ENCODE measurements around the gene PRKCQ. TPM values are rescaled to one million over a fixed set of nuclear protein-coding genes. Genes with fewer than 3 reads are reported as not detected.

Gene PRKCQ
- total and polyA plus RNA-seq, 4 donors = 0.13 to 3.3 (median 0.45) TPM

DNA sequence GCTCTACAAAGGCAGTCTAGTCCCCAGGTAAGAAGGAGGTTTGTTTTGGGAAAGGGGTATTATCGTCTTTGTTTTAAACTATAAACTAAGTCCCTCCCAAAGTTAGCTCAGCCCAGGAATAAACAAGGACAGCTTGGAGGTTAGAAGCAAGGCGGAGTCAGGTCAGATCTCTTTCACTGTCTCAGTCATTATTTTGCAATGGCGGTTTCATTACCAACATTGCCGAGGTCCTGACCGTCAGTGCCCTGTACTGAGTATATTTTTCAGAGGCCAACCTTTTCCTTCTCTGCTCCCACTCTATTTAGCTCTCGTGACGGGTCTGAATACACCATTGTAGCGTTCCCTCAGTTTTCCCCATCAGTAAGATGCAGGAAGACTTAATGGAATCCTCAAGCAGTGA, 184.5 kb downstream of the PRKCQ start (continued):
- no peak for TF ChIP-seq CTCF (IDR thresholded peaks at IDR 0.05; ENCODE audit: low read depth, low read length, missing input control)
- TF ChIP-seq FOXA2 (IDR thresholded peaks at IDR 0.05) = no peak

- no peak for DNase-seq (ENCODE audit: low spot score)
- no peaks in the 10 kb centered on the region for H3K4me1 ChIP-seq (ENCODE audit: control insufficient read depth in 4 of 4, insufficient read depth in 4 of 4, low read length in 3 of 4)
- TF ChIP-seq HNF4A (conservative IDR thresholded peaks at IDR 0.05) (no peak), ATF3 (IDR thresholded peaks at IDR 0.05) (no peak), RAD21 (IDR thresholded peaks at IDR 0.05) (no peak), HNF4G (IDR thresholded peaks at IDR 0.05) (no peak), RXRA (IDR thresholded peaks at IDR 0.05) (no peak)
- TF ChIP-seq, protein P1, sequence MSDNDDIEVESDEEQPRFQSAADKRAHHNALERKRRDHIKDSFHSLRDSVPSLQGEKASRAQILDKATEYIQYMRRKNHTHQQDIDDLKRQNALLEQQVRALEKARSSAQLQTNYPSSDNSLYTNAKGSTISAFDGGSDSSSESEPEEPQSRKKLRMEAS (IDR thresholded peaks at IDR 0.05) = no peak
- H3K9ac ChIP-seq (ENCODE audit: low read depth in 1 of 2, low read length in 2 of 2) = no peak overlapping the region
- H3K36me3 ChIP-seq (ENCODE audit: control insufficient read depth in 4 of 4, insufficient read depth in 3 of 4, low read depth in 1 of 4, low read length in 3 of 4) = no peaks in the 10 kb centered on the region
- peaks cover 0 to 12% (median 3%) of the 10 kb centered on the region in 4 donors for H3K9me3 ChIP-seq (ENCODE audit: control insufficient read depth in 4 of 4, low read length in 3 of 4)
- WGBS = 60% methylated on average over 5 of the region's 5 CpGs
- no peaks in the 10 kb centered on the region for H3K27me3 ChIP-seq (ENCODE audit: control insufficient read depth in 4 of 4, insufficient read depth in 4 of 4, low read length in 3 of 4)
- no peak overlapping the region for H3K4me3 ChIP-seq (ENCODE audit: low read depth in 1 of 3, low read length in 3 of 3)
- H3K27ac ChIP-seq (ENCODE audit: low read depth in 1 of 2, low read length in 2 of 2) = no peak overlapping the region
Observed at GRCh38 chr10:6394084-6394483, 186.0 kb downstream of the PRKCQ start.

DNA sequence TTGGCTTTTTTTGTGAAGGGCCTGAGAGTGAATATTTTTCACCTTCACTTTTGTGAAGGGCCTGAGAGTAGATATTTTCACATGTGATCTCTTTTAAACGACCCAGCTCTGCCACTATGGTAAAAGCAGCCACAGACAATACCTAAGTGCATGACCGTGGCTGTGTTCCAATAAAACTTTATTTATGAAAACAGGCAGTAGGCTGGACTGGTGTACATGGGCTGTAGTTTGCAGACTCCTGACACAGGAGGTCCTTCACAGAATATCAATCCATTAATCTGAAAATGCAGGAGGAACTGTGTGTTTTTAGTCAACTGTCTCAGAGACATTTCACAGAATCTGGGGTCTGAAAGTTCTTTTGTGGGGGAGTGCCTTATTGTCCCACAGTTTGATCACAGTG, 186.9 kb downstream of the PRKCQ start:
- TF ChIP-seq HNF4A (conservative IDR thresholded peaks at IDR 0.05) = no peak
- no peak for TF ChIP-seq CTCF (IDR thresholded peaks at IDR 0.05; ENCODE audit: low read depth, low read length, missing input control)
- no peak for TF ChIP-seq TAF1 (conservative IDR thresholded peaks at IDR 0.05)
- no peak for TF ChIP-seq REST (IDR thresholded peaks at IDR 0.05)
- TF ChIP-seq HNF4G (IDR thresholded peaks at IDR 0.05) = no peak
- TF ChIP-seq, protein P1 (IDR thresholded peaks at IDR 0.05) = no peak
- no peak for TF ChIP-seq RAD21 (IDR thresholded peaks at IDR 0.05)
- no peak for TF ChIP-seq EGR1 (IDR thresholded peaks at IDR 0.05; ENCODE audit: low read depth in 2 of 2)
- no peak for TF ChIP-seq GABPA (IDR thresholded peaks at IDR 0.05 in 1 of 2, conservative IDR thresholded peaks at IDR 0.05 in 1 of 2)
- no peak for TF ChIP-seq FOXA1 (IDR thresholded peaks at IDR 0.05)
- TF ChIP-seq RXRA (IDR thresholded peaks at IDR 0.05) = no peak
- no peak for TF ChIP-seq JUND (IDR thresholded peaks at IDR 0.05)
- no peak for TF ChIP-seq ATF3 (IDR thresholded peaks at IDR 0.05)
- TF ChIP-seq ZBTB33 (IDR thresholded peaks at IDR 0.05) = no peak
- TF ChIP-seq SP1 (IDR thresholded peaks at IDR 0.05) = no peak
- Histone ChIP-seq H3K4me1 (ENCODE audit: control insufficient read depth in 4 of 4, insufficient read depth in 4 of 4, low read length in 3 of 4) (no peaks in the 10 kb centered on the region), H3K36me3 (ENCODE audit: control insufficient read depth in 4 of 4, insufficient read depth in 3 of 4, low read depth in 1 of 4, low read length in 3 of 4) (no peaks in the 10 kb centered on the region), H3K9ac (ENCODE audit: low read depth in 1 of 2, low read length in 2 of 2) (no peak overlapping the region), H3K9me3 (ENCODE audit: control insufficient read depth in 4 of 4, low read length in 3 of 4) (peaks cover 0 to 16% (median 6%) of the 10 kb centered on the region in 4 donors), H3K27me3 (ENCODE audit: control insufficient read depth in 4 of 4, insufficient read depth in 4 of 4, low read length in 3 of 4) (no peaks in the 10 kb centered on the region), H3K4me3 (ENCODE audit: low read depth in 1 of 3, low read length in 3 of 3) (no peak overlapping the region), H3K27ac (ENCODE audit: low read depth in 1 of 2, low read length in 2 of 2) (no peak overlapping the region)
- 85% methylated on average over 2 of the region's 2 CpGs for WGBS
- DNase-seq (ENCODE audit: low spot score) = no peak

Data from liver (tissue), 9 donors.